NCI-H2029 treated with DMSO at 0.1 percent for 48 hours (cell line): Measurements from ENCODE around the gene CKMT2.
A peak's percentile ranks its signal among the peaks of the same experiment; 100 is the strongest.
"Not testable (repeated sequence)": the region's sequence is repeated elsewhere in the genome, so short reads cannot be mapped to it uniquely, and the experiment has no call there.

Experiments used
- DNase-seq: peaks from one replicate; lab custom pipeline; 2025; lab: John Stamatoyannopoulos, UW

CKMT2 gene

DNA sequence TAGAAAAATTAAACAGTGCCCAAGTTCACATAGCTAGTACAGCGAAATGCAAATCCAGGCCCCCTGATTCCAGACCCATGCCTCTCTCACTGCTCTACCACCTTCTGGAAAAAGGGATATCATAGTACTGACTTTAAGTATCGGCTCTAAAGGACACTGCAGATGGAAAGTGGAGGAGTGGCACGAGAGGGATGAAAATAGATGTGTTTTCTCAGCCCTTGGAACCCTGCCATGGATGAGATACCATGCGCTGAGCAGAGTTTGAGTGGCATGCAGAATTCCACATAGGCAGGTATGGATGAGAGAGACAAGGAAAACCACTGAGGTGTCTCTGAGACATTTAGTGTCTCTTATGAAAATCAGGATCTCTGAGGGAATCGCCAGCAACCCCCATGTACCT, 18.8 kb downstream of the CKMT2 start:
- DNase-seq = peak; percentile 26

DNA sequence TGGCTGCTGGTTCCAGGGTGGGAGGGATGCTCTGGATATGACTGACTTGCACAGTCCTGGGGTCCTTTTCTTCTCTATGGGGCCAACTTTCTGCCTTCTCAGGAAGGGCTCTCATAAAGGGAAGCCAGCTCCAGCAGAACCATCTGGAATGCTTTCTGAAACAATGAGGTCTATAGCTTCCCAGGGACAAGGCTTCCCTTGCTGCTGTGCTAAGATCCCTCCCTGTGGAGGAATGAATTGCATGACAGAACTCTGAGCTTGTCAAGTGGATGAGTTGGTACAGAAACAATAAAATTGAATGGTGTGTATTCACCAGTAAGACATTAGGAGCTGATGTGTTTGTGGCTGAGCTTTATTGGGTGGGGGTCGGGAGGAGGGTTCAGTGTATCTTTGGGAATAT, 19.8 kb downstream of the CKMT2 start:
- no peak for DNase-seq

DNA sequence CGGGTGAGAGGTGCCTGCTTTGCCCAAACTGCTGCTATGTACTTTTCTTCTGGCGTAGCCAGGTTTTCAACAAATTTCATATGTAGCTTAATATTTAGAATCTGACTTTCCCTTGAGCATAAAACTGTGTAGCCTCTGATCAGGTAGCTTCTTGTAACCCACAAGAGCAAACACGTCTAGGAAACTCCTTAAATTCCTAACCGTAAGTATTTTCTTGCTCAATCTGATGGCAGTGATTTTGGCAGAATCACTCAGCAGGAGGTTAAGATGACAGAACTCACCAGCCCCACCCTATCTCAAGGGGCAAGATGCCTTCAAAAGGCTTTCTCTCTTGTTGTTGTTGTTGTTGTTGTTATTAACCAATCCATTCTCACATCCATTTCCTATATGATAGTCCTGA, 20.8 kb downstream of the CKMT2 start:
- DNase-seq = no peak

DNA sequence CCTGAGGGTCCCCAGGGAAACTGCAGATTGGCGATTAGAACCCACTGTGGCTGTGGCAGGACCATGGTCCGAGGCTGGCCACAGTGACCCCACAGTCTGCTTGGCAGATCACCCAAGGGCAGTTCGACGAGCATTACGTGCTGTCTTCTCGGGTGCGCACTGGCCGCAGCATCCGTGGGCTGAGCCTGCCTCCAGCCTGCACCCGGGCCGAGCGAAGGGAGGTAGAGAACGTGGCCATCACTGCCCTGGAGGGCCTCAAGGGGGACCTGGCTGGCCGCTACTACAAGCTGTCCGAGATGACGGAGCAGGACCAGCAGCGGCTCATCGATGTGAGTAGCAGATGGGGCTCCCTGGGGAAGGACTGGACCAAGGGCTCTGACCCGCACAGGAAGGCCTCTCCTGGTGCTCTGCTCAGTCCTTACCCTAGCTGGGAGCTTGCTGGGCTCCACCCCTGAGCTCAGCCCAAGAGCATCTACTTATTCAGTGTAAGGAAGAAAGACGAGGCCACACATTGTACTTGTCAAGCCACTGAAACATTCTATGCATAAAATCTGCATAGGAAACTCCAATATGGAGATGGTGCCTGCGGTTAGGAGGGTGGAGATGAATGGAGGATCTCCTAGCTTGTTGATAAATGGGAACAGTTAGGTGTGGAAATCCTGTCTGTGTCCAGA, 21.9 kb downstream of the CKMT2 start:
- DNase-seq = no peak

DNA sequence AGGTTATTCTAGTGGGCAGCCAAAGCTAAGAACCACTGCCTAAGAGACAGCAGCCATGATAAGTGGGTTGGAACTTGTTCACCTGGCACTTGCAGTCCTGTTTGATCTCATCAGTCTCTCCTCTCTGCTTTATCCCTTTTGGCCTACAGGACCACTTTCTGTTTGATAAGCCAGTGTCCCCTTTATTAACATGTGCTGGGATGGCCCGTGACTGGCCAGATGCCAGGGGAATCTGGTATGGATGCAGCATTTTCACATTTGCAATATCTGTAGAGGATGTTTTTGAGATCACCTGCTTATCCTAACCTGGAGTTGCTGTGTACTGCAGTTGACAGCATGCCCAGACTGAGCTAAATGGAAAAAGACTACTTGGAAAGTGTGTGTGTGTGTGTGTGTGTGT, 23.6 kb downstream of the CKMT2 start:
- DNase-seq = no peak

GRCh38 chr5:81262796-81263195, 29.7 kb downstream of the CKMT2 start:
- DNase-seq = not testable (repeated sequence)

DNA sequence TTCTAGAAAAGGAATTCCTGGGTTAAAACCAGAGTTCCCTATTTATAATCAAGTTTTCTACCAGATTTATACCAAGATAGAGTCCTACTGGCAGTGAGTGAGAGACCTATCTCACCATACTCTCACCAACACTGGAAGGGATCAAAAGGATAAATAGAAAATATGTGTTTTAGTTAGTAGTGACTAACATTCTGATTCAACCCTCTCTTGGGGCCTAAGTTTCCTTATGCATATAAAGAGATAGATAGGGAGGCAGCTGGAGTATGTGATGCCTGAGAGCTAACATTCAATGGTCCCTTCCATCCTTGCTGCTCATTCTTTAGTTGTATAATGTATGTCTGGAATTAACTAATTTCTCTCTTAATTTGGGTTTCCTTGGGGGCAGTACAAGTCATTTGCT, 32.0 kb downstream of the CKMT2 start:
- no peak for DNase-seq

- DNase-seq = no peak
These were observed 35.5 kb downstream of the CKMT2 start for GRCh38 chr5:81268521-81269196.

GRCh38 chr5:81269751-81270393, 36.8 kb downstream of the CKMT2 start:
- DNase-seq = no peak

DNA sequence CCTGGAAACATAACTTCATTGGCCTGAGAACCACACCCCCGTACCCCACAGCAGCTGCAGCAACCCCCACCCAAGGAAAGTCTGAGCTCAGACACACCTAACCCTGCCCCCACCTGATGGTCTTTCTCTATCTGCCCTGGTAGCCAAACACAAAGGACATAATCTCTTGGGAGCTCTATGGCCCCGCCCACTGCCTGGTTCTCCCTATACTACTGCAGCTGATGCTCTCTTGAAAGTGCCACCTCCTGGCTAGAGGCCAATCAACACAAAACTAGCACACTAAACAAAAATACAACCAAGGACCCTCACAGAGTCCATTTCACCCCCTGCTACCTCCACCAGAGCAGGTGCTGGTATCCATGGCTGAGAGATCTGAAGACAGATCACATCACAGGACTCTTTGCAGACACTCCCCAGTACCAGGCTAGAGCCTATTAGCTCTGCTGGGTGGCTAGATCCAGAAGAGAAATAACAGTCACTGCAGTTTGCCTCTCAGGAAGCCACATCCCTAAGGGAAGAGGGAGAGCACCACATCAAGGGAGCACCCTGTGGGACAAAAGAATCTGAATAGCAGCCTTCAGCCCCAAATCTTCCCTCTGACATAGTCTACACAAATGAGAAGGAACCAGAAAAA, 37.4 kb downstream of the CKMT2 start:
- DNase-seq = not testable (repeated sequence)

DNA sequence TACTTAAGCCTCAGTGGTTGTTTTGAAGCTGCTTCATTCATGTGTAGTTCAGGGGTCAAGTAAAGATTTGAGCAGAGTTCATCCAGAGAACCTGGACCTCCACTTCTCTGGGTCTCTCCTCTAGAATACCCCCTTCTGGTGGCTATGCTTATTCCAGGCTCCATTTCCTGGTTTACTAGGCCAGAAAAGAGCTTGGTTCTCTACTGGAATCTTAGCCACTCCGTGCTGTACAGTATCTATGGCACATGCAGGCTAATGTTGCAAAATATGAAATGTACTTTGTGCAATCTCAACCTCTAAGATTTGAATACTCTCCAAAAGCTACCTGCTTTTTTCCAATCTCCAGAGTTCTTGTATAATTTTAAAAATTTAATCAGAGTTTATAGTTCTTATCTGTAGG, 50.9 kb downstream of the CKMT2 start:
- DNase-seq = no peak

DNA sequence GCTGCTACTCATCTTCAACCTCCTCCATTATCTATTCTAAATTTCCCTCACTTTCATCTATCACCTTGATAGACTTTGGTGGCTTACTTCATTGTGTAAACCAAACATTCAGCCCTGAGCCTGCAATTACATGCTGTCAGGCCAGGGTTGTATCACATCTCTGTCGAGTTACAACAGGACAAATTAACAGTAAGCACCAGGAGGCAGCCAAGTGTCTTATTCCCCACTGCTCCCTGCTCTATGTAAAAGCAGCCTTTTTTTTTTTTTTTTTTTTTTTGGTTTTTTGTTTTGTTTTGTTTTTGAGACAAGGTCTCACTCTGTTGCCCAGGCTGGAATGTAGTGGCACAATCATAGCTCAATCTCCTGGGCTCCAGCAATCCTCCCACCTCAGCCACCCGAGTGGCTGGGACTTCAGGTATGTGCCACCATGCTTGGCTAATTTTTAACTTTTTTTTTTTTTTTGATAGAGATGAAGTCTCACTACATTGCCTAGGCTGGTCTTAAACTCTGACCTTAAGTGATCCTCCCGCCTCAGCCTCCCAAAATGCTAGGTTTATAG, 53.0 kb downstream of the CKMT2 start:
- no peak for DNase-seq

DNA sequence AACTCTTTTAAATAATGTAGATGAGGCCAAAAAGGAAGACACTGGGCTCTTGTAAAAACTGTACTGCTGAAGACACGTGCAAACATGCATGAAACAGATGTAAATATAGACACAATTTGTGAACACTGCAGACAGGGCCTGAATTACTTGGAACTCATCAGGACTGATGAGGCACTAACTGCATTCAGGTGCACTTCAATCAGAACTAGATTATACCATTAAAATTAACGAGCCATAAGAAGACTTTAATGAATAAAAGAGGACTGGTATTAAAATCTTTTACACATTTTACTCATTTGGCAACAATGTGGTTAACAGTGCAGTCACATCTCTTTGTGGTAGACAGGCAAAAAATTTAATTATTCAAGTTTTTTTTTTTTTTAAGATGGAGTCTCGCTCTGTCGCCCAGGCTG, 54.9 kb downstream of the CKMT2 start:
- DNase-seq = no peak

GRCh38 chr5:81290146-81290545, 57.0 kb downstream of the CKMT2 start:
- DNase-seq = no peak

GRCh38 chr5:81292130-81292529, 59.0 kb downstream of the CKMT2 start:
- DNase-seq = no peak

DNA sequence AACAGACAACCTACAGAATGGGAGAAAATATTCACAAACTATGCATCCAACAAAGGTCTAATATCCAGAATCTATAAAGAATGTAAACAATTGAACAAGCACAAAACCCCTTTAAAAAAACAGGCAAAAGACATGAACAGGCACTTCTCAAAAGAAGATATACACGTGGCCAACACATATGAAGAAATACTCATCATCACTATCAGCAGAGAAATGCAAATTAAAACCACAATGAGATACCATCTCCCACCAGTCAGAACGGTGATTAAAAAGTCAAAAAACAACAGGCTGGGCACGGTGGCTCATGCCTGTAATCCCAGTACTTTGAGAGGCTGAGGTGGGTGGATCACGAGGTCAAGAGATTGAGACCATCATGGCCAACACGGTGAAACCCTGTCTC, 60.9 kb downstream of the CKMT2 start:
- DNase-seq = not testable (repeated sequence)

GRCh38 chr5:81297531-81297930, 64.4 kb downstream of the CKMT2 start:
- no peak for DNase-seq

DNA sequence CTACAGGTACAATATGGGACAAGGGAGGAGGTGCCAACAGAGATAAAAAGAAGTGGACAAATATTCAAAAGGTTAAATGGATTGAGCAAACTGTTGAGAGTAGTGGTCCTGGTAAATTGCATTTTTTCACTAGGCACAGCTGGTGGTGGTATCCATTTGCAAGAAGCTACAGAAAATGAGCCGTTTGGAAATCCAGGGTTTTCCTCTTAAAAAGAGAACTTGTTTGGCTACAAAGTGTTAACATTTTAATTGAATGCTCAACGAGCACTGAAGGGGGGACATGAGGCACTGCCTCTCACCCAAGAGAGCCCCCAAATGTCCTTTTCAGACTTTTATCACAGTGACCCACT, 67.8 kb downstream of the CKMT2 start:
- DNase-seq = peak; percentile 25

GRCh38 chr5:81301271-81302015, 68.3 kb downstream of the CKMT2 start, which contains the start of gene ZCCHC9:
Gene ZCCHC9 (plus strand): TSS chr5:81301587. CDS start chr5:81304758, 3,171 bp downstream.
- DNase-seq = peak; percentile 70

GRCh38 chr5:81302596-81302995, 69.5 kb downstream of the CKMT2 start:
- DNase-seq = no peak

DNA sequence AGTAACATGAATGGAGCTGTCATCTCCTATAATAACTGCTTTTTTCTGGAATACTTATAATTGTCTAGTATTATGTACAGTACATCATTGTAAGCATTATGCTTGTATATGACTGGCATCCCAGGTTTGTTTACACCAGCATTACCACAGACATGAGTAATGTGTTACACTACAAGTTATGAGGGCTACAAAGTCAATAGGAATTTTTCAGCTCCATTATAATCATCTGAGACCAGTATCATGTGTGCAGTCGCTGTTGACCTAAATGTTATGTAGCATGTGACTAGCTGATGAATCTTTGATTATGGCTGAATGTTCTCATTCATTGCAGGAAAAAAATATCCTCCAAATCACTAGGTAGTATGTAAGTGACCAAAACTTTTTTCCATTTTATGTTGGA, 70.4 kb downstream of the CKMT2 start:
- no peak for DNase-seq

GRCh38 chr5:81305785-81306184, 72.7 kb downstream of the CKMT2 start:
- no peak for DNase-seq
